ENCODE data around the gene ALK. TPM values are rescaled to one million over a fixed set of nuclear protein-coding genes. Genes with fewer than 3 reads are reported as not detected.

Gene ALK
- total and polyA plus RNA-seq, 10 of the 15 experiments (the other 5 are each of a cell fraction or from before 2014, with no cell fraction given), result 0.11 TPM; not detected in 9

GRCh38 chr2:29817299-29817698, 104.1 kb downstream of the ALK start (continued):
- no peak for TF ChIP-seq ZBTB11 (CRISPR knock-in tag; IDR thresholded peaks at IDR 0.05)
- TF ChIP-seq LARP7 (IDR thresholded peaks at IDR 0.05), result no peak
- TF ChIP-seq CEBPB (IDR thresholded peaks at IDR 0.05; ENCODE audit: borderline replicate concordance in 1 of 2, low read depth in 2 of 2, low read length in 2 of 2), result no peak

DNA sequence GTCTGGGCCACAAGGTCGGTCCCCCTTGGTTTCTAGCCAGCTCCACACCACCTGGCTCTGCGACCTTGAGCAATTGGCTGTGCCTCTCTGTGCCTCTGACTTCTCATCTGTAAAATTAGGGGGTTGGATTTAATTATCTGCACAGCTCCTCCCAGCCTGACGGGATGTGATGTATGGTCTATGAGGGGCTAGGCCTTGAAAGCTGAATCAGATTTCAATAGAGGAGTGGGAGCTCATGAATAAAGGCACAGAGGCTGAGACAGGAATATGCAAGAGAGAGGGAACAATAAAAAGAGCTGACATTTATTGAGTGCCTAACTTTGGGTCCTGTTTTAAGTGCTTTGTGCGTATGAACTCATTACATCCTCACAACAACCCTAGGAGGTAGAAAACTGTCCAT, 104.7 kb downstream of the ALK start:
- H3K79me2 ChIP-seq (ENCODE audit: control insufficient read depth, insufficient read depth, low read length), result no peaks in the 10 kb centered on the region
- ATAC-seq (no peak), FAIRE-seq (no peak), DNase-seq (ENCODE audit: low read depth, low spot score) (no peak)
- in situ Hi-C loops (cut with MboI) (no loop called here), intact Hi-C loops (cut with micrococcal nuclease; ENCODE audit: unreplicated experiment) (no loop called here)
- ChIA-PET SMC1A (ENCODE audit: uncharacterized antibody, unreplicated experiment) (interaction anchor here (0.9 kb wide), 1 partner anchor 92 kb away, joined by 3 read pairs; no protein-coding TSS in a partner anchor), CTCF (no interaction called here), RAD21 (ENCODE audit: unreplicated experiment) (no interaction called here), POLR2A (no interaction called here)
- peaks cover 0 to 3% of the 10 kb centered on the region in 2 experiments; a peak in 2 of 4 replicates for H3K27me3 ChIP-seq (replicated peaks in 1 of 2; ENCODE audit: control insufficient read depth in 2 of 2, insufficient read depth in 2 of 2, low read length in 1 of 2)
- no TSS peak for BruUV-seq (replicated peaks)
- no peaks in the 10 kb centered on the region for H4K20me1 ChIP-seq (ENCODE audit: control insufficient read depth, insufficient read depth)
- H3K36me3 ChIP-seq (ENCODE audit: control insufficient read depth in 2 of 2, insufficient read depth in 2 of 2, low read length in 1 of 2), result no peaks in the 10 kb centered on the region
- no peaks in the 10 kb centered on the region for H3K4me1 ChIP-seq (ENCODE audit: control insufficient read depth, insufficient read depth, low read length)
- no peak overlapping the region for H2AFZ ChIP-seq (ENCODE audit: control insufficient read depth, low read depth, low read length)
- H3K4me2 ChIP-seq (ENCODE audit: control insufficient read depth, insufficient read depth), result no peak overlapping the region
- no peak overlapping the region for H3K27ac ChIP-seq (ENCODE audit: control insufficient read depth, insufficient read depth)
- no peak overlapping the region for H3K4me3 ChIP-seq
- H3K9me3 ChIP-seq (replicated peaks; ENCODE audit: control insufficient read depth, insufficient read depth, low read length), result no peaks in the 10 kb centered on the region
- WGBS (ENCODE audit: insufficient coverage, insufficient replicate concordance, low lambda C conversion rate, missing lambda C conversion rate), result 0% methylated on average over 4 of the region's 4 CpGs
- no peak overlapping the region for H3K9ac ChIP-seq (ENCODE audit: control insufficient read depth, insufficient read depth, low read length)
- no peak for TF ChIP-seq IRF4 (IDR thresholded peaks at IDR 0.05; ENCODE audit: low read depth, low read length)
- no peak for TF ChIP-seq ZNF622 (IDR thresholded peaks at IDR 0.05)
- no peak for TF ChIP-seq USF2 (IDR thresholded peaks at IDR 0.05; ENCODE audit: borderline replicate concordance, low read depth, low read length)
- TF ChIP-seq ZBTB11 (CRISPR knock-in tag; IDR thresholded peaks at IDR 0.05), result no peak
- no peak for TF ChIP-seq TBL1XR1 (IDR thresholded peaks at IDR 0.05; ENCODE audit: low read depth, low read length)
- TF ChIP-seq, protein P1, sequence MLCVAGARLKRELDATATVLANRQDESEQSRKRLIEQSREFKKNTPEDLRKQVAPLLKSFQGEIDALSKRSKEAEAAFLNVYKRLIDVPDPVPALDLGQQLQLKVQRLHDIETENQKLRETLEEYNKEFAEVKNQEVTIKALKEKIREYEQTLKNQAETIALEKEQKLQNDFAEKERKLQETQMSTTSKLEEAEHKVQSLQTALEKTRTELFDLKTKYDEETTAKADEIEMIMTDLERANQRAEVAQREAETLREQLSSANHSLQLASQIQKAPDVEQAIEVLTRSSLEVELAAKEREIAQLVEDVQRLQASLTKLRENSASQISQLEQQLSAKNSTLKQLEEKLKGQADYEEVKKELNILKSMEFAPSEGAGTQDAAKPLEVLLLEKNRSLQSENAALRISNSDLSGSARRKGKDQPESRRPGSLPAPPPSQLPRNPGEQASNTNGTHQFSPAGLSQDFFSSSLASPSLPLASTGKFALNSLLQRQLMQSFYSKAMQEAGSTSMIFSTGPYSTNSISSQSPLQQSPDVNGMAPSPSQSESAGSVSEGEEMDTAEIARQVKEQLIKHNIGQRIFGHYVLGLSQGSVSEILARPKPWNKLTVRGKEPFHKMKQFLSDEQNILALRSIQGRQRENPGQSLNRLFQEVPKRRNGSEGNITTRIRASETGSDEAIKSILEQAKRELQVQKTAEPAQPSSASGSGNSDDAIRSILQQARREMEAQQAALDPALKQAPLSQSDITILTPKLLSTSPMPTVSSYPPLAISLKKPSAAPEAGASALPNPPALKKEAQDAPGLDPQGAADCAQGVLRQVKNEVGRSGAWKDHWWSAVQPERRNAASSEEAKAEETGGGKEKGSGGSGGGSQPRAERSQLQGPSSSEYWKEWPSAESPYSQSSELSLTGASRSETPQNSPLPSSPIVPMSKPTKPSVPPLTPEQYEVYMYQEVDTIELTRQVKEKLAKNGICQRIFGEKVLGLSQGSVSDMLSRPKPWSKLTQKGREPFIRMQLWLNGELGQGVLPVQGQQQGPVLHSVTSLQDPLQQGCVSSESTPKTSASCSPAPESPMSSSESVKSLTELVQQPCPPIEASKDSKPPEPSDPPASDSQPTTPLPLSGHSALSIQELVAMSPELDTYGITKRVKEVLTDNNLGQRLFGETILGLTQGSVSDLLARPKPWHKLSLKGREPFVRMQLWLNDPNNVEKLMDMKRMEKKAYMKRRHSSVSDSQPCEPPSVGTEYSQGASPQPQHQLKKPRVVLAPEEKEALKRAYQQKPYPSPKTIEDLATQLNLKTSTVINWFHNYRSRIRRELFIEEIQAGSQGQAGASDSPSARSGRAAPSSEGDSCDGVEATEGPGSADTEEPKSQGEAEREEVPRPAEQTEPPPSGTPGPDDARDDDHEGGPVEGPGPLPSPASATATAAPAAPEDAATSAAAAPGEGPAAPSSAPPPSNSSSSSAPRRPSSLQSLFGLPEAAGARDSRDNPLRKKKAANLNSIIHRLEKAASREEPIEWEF (IDR thresholded peaks at IDR 0.05; ENCODE audit: insufficient replicate concordance, low read depth, low read length), result no peak

Measured in GM12878 (cell line).